Measurements from ENCODE around the gene LETM1. TPM values are rescaled to one million over a fixed set of nuclear protein-coding genes. Genes with fewer than 3 reads are reported as not detected.

The LETM1 gene
- total and polyA plus RNA-seq, 10 donors = 6.5 to 47.7 (median 34.7) TPM

DNA sequence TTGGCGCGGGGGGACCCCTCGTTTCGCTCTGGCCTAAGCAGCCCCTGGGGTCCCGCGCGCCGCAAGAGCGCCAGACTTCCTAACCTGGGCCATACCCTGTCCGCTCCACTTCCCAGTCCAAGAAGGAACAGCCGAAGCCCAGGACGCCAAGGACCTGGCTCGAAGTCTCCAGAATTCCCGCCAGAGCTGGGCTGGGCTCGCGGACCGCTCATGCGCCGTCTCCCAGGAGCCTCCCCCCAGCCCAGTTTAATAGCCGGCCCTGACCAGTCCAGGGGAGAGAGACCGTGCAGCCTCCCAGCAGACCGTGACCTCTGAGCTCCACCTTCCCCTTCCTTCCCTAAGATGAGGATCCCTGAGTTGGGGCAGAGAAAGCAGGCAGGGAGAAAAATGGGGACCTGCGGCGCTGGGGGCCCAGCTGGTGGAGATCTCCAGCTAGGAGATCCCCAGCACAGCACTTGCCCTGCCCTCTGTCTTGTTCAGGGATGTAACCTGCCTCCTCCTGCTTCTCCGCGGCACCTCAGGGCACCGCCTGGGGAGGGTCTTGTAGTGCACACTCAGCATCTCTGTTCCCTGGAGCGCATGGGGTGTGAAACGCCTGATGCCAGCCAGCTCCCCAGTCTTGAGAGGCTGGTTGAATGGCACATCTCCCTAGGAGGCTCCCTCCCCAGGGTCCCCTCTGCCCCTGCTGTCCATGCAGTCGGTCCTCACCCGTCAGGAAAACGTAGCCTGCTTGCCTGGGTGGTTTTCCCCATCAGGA, 1.2 kb upstream of the LETM1 start:
- Histone ChIP-seq H3K36me3 (peaks cover 0 to 4% (median 0%) of the 10 kb centered on the region in 6 donors), H3K9me3 (no peaks in the 10 kb centered on the region), H3K27me3 (replicated peaks in 1 of 7) (peaks cover 0 to 2% (median 0%) of the 10 kb centered on the region in 7 donors), H3K27ac (peak overlapping the region; percentile 75 to 90 (median 84)), H3K4me1 (peaks cover 15 to 67% (median 46%) of the 10 kb centered on the region in 6 donors), H3K4me3 (peak overlapping the region; percentile 73 to 98 (median 90))
- intact Hi-C loops (cut with DNase I; ENCODE audit: low total_unique reads) = no loop called here
- WGBS, 5 donors = 26 to 32% (median 28%) methylated on average over 18 to 32 of the region's 32 CpGs
- no peak for TF ChIP-seq POLR2AphosphoS5 (IDR thresholded peaks at IDR 0.05)
- TF ChIP-seq, protein P1, sequence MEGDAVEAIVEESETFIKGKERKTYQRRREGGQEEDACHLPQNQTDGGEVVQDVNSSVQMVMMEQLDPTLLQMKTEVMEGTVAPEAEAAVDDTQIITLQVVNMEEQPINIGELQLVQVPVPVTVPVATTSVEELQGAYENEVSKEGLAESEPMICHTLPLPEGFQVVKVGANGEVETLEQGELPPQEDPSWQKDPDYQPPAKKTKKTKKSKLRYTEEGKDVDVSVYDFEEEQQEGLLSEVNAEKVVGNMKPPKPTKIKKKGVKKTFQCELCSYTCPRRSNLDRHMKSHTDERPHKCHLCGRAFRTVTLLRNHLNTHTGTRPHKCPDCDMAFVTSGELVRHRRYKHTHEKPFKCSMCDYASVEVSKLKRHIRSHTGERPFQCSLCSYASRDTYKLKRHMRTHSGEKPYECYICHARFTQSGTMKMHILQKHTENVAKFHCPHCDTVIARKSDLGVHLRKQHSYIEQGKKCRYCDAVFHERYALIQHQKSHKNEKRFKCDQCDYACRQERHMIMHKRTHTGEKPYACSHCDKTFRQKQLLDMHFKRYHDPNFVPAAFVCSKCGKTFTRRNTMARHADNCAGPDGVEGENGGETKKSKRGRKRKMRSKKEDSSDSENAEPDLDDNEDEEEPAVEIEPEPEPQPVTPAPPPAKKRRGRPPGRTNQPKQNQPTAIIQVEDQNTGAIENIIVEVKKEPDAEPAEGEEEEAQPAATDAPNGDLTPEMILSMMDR (IDR thresholded peaks at IDR 0.05 in 8 of 11, conservative IDR thresholded peaks at IDR 0.05 in 3 of 11) = no peak
- no peak for DNase-seq

GRCh38 chr4:1855333-1856070, 454 bp downstream of the LETM1 start:
- Histone ChIP-seq H3K36me3 (peaks cover 0 to 4% (median 0%) of the 10 kb centered on the region in 6 donors), H3K4me1 (peaks cover 15 to 73% (median 45%) of the 10 kb centered on the region in 6 donors), H3K27me3 (replicated peaks in 1 of 7) (no peaks in the 10 kb centered on the region), H3K27ac (peak overlapping the region; percentile 75 to 90 (median 84)), H3K9me3 (no peaks in the 10 kb centered on the region), H3K4me3 (peak overlapping the region; percentile 73 to 98 (median 90))
- intact Hi-C loops (cut with DNase I; ENCODE audit: low total_unique reads) = no loop called here
- DNase-seq = no peak
- TF ChIP-seq POLR2A (IDR thresholded peaks at IDR 0.05) (no peak), POLR2AphosphoS5 (IDR thresholded peaks at IDR 0.05) (no peak)
- TF ChIP-seq, protein P1 (IDR thresholded peaks at IDR 0.05 in 8 of 11, conservative IDR thresholded peaks at IDR 0.05 in 3 of 11) = no peak
- WGBS, 5 donors = 0 to 3% (median 1%) methylated on average over 24 to 92 of the region's 92 CpGs

- DNase-seq = no peak
- Histone ChIP-seq H3K4me1 (peaks cover 15 to 73% (median 45%) of the 10 kb centered on the region in 6 donors), H3K9me3 (no peaks in the 10 kb centered on the region), H3K36me3 (peaks cover 0 to 4% (median 0%) of the 10 kb centered on the region in 6 donors), H3K27ac (peak overlapping the region in 5 of 8 donors; percentile 78 to 87 (median 86)), H3K4me3 (peak overlapping the region; percentile 73 to 98 (median 90)), H3K27me3 (replicated peaks in 1 of 7) (no peaks in the 10 kb centered on the region)
- intact Hi-C loops (cut with DNase I; ENCODE audit: low total_unique reads) = no loop called here
- 57 to 75% (median 63%) methylated on average over 1 of the region's 1 CpG for WGBS, 5 donors
- TF ChIP-seq, protein P1 (IDR thresholded peaks at IDR 0.05 in 8 of 11, conservative IDR thresholded peaks at IDR 0.05 in 3 of 11) = no peak
- TF ChIP-seq POLR2A (IDR thresholded peaks at IDR 0.05) (no peak), POLR2AphosphoS5 (IDR thresholded peaks at IDR 0.05) (no peak)
Measured at GRCh38 chr4:1854752-1855151, 1.2 kb downstream of the LETM1 start.
